Smooth muscle cell (in vitro differentiated cells): ENCODE data around the gene ARFGEF3. TPM values are rescaled to one million over a fixed set of nuclear protein-coding genes. Genes with fewer than 3 reads are reported as not detected.

Experiments used
- DNase-seq: peaks from one replicate; lab custom pipeline; 2025; ENCODE audit not compliant: unreplicated experiment; lab: John Stamatoyannopoulos, UW
- H2AFZ ChIP-seq: fragments of 200-600 bp; sonication (generic); 2 replicates; pipeline ENCODE4 v1.6.0; 2016; ENCODE audit warnings: antibody characterized with exemption, low read depth, mild to moderate bottlenecking
- H3F3A ChIP-seq: fragments of 200-600 bp; sonication (generic); 2 replicates; pipeline ENCODE4 v1.6.0; 2017; ENCODE audit warnings: antibody characterized with exemption, low read depth
- H3K27ac ChIP-seq: fragments of 200-600 bp; sonication (generic); 2 replicates; pipeline ENCODE4 v1.5.1; 2016; ENCODE audit warnings: low read depth, mild to moderate bottlenecking
- H3K27me3 ChIP-seq: fragments of 200-600 bp; sonication (generic); 2 replicates; pipeline ENCODE4 v1.6.1; 2016; ENCODE audit warnings: low read depth, mild to moderate bottlenecking
- H3K36me3 ChIP-seq: fragments of 200-600 bp; sonication (generic); 2 replicates; pipeline ENCODE4 v1.5.1; 2016; ENCODE audit warnings: low read depth
- H3K4me1 ChIP-seq: fragments of 200-600 bp; sonication (generic); 2 replicates; pipeline ENCODE4 v1.5.1; 2016; ENCODE audit warnings: low read depth
- H3K4me2 ChIP-seq: fragments of 200-600 bp; sonication (generic); 2 replicates; pipeline ENCODE4 v1.6.0; 2016; ENCODE audit warnings: mild to moderate bottlenecking
- H3K4me3 ChIP-seq: fragments of 200-600 bp; sonication (generic); 2 replicates; pipeline ENCODE4 v1.5.1; 2016; ENCODE audit warnings: mild to moderate bottlenecking
- H3K79me2 ChIP-seq: fragments of 200-600 bp; sonication (generic); 2 replicates; pipeline ENCODE4 v1.6.0; 2016; ENCODE audit warnings: low read depth, mild to moderate bottlenecking
- H3K9ac ChIP-seq: fragments of 200-600 bp; sonication (generic); 2 replicates; pipeline ENCODE4 v1.6.0; 2016; ENCODE audit warnings: low read depth
- H3K9me3 ChIP-seq: fragments of 200-600 bp; sonication (generic); replicated peaks from 2 replicates; pipeline ENCODE4 v1.5.1; 2016; ENCODE audit warnings: low read depth
- H4K20me1 ChIP-seq: fragments of 200-600 bp; sonication (generic); 2 replicates; pipeline ENCODE4 v1.6.0; 2016; ENCODE audit warnings: low read depth
- CTCF ChIP-seq: fragments of 200-600 bp; sonication (generic); IDR thresholded peaks from 2 replicates; pipeline ENCODE4 v1.5.1; 2017; ENCODE audit warnings: borderline replicate concordance, mild to moderate bottlenecking, antibody characterized with exemption; ENCODE audit not compliant: insufficient read depth, poor library complexity, severe bottlenecking
- WGBS: methylation state at CpG from one replicate; pipeline ENCODE4 v1.1.7; 2016; ENCODE audit warnings: low lambda C conversion rate; 5-methylcytosine and 5-hydroxymethylcytosine counted together
- polyA plus RNA-seq: library from polyadenylated mRNA; unstranded; fragments of >200 nt; fragmentation: Nextera tagmentation; extraction: Ambion mirVana; gene quantifications from 2 replicates; pipeline ENCODE4 v1.2.1, GENCODE V29; 2016
- total RNA-seq: library from RNA; depleted of rRNA; stranded (reverse); fragments of >200 nt; gene quantifications from 2 replicates; pipeline ENCODE4 v1.2.3, GENCODE V29; 2014

The ARFGEF3 gene
- total and polyA plus RNA-seq, 2 experiments from 2014 or later: 0.06 to 2.2 TPM

- Histone ChIP-seq H3K27ac (no peak overlapping the region), H3K4me2 (no peak overlapping the region), H3K4me3 (no peak overlapping the region), H3K27me3 (no peaks in the 10 kb centered on the region), H2AFZ (no peak overlapping the region), H3F3A (no peaks in the 10 kb centered on the region), H3K9ac (no peak overlapping the region), H4K20me1 (no peaks in the 10 kb centered on the region), H3K36me3 (no peaks in the 10 kb centered on the region), H3K79me2 (no peaks in the 10 kb centered on the region), H3K4me1 (no peaks in the 10 kb centered on the region), H3K9me3 (no peaks in the 10 kb centered on the region)
- 85% methylated on average over 5 of the region's 5 CpGs for WGBS
- no peak for TF ChIP-seq CTCF
- no peak for DNase-seq
Measured at GRCh38 chr6:138290423-138290962, 128.8 kb downstream of the ARFGEF3 start.

GRCh38 chr6:138291036-138291848, 129.5 kb downstream of the ARFGEF3 start:
- Histone ChIP-seq H3K9me3 (no peaks in the 10 kb centered on the region), H3K27ac (no peak overlapping the region), H3K9ac (no peak overlapping the region), H4K20me1 (no peaks in the 10 kb centered on the region), H3F3A (no peaks in the 10 kb centered on the region), H3K4me3 (no peak overlapping the region), H2AFZ (no peak overlapping the region), H3K79me2 (no peaks in the 10 kb centered on the region), H3K36me3 (no peaks in the 10 kb centered on the region), H3K4me1 (no peaks in the 10 kb centered on the region), H3K27me3 (no peaks in the 10 kb centered on the region), H3K4me2 (no peak overlapping the region)
- no peak for DNase-seq
- no peak for TF ChIP-seq CTCF
- 83% methylated on average over 21 of the region's 21 CpGs for WGBS

- no peak for DNase-seq
- H3K36me3 ChIP-seq: no peaks in the 10 kb centered on the region
- H3K9me3 ChIP-seq: no peaks in the 10 kb centered on the region
- no peaks in the 10 kb centered on the region for H3K27me3 ChIP-seq
- H3K4me3 ChIP-seq: no peak overlapping the region
- no peaks in the 10 kb centered on the region for H4K20me1 ChIP-seq
- WGBS: 97% methylated on average over 25 of the region's 28 CpGs
- H3K4me2 ChIP-seq: no peak overlapping the region
- no peaks in the 10 kb centered on the region for H3K4me1 ChIP-seq
- no peak overlapping the region for H3K9ac ChIP-seq
- H3K79me2 ChIP-seq: no peaks in the 10 kb centered on the region
- no peak overlapping the region for H3K27ac ChIP-seq
- H3F3A ChIP-seq: no peaks in the 10 kb centered on the region
- TF ChIP-seq CTCF: no peak
- no peak overlapping the region for H2AFZ ChIP-seq
Measured at GRCh38 chr6:138291849-138292181, 130.1 kb downstream of the ARFGEF3 start.

DNA sequence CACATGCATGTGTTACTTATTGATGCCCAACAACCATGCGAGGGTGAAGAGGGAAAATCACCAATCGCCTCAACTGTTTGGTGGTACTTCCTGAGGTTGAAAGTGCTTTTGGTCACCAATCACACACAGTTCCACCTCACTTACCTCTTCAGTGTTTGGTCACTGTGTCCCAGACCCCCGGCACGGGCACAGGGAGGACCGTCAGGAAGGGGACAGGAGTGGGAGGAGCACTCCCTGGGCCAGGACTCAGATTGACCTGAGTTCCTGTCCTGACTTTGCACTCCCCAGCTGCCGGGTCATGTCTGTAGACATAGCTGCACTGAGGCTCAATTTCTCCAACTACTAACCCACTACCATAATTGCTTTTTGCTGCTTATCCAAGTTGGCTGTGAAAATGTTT, 130.7 kb downstream of the ARFGEF3 start:
- Histone ChIP-seq H2AFZ (no peak overlapping the region), H3K27me3 (no peaks in the 10 kb centered on the region), H3K4me3 (no peak overlapping the region), H3K36me3 (no peaks in the 10 kb centered on the region), H3K79me2 (no peaks in the 10 kb centered on the region), H3K4me1 (no peaks in the 10 kb centered on the region), H3F3A (no peaks in the 10 kb centered on the region), H3K9ac (no peak overlapping the region), H4K20me1 (no peaks in the 10 kb centered on the region), H3K4me2 (no peak overlapping the region), H3K27ac (no peak overlapping the region), H3K9me3 (no peaks in the 10 kb centered on the region)
- 91% methylated on average over 6 of the region's 6 CpGs for WGBS
- DNase-seq: no peak
- no peak for TF ChIP-seq CTCF
